GM21786 (cell line): ENCODE results near the gene SLC25A22.

Source experiments
- ATAC-seq: cut with Tn5 transposase; IDR thresholded peaks from one replicate; pipeline ENCODE4 v1.9.1; 2021; ENCODE audit not compliant: unreplicated experiment

SLC25A22 gene

DNA sequence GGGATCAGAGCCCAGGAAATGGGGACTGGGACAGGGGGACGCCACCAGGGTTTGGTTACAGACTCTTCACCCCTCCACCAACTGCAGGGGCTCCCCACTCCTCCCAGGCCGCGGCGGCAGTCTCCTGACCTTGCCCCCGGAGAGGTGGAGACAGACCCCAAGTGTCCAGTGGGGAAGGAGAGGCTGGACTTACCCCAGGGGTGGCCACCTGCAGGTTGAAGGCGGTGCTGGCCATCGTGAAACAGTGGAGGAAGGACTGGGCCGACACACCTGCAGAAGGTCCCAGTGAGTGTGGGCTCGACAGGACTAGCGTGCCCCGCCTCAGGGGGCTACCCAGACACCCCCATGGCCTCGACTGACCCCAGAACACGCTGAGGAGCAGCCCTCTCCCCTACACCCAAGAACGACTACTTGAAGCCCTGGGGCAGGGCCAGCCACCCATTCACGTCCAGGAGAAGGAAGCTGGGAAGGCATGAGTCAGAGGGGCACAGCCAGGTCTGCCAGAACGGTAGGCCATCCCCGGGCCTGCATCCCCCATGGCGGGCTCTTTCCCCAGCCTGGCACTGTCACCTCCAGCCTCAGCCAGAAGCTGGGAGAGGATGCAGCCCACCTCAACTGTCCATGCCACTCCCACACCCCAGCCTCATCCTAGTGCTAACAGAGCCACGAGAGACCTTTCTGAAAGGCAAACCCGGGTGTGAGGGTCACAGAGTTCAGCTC, 23.0 kb downstream of the SLC25A22 start:
- ATAC-seq, result no peak

DNA sequence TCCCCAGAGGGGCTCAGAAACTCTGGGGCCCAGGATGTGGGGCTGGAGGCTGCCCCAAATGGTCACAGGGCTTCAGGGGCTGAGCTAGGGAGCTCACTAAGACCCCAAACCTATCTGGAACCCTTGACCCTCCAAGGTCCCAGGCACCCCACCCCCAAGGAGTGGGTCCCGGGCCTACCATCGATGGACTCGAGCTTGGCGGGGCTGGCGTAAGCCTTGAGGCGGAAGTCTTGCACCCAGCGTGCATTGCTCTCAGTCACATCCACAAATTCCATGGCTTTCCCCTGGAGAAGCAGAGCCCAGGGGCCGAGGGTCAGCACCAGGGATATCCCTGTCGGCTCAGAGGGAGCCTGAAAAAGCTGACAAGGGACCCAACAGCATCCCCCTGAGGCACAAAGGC, 24.3 kb downstream of the SLC25A22 start:
- no peak for ATAC-seq

DNA sequence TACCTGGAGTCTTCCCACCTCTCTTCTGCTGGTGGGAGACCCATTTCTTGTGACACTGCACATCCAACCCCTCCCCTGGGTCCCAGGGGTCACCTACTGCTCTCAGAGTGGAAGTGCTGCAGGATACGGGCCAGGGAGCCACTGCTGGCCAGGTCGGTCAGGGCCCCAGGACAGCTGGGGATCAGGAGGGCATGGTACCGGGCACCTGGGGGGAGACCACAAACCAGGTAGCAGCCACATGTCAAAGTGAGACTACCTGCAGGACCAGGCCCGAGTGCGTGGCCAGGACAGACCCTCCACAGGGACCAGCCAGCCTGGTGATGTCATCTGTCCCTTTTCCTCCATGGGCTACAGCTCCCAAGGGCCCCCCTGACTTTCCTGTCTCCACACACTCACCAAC, 24.7 kb downstream of the SLC25A22 start:
- no peak for ATAC-seq

DNA sequence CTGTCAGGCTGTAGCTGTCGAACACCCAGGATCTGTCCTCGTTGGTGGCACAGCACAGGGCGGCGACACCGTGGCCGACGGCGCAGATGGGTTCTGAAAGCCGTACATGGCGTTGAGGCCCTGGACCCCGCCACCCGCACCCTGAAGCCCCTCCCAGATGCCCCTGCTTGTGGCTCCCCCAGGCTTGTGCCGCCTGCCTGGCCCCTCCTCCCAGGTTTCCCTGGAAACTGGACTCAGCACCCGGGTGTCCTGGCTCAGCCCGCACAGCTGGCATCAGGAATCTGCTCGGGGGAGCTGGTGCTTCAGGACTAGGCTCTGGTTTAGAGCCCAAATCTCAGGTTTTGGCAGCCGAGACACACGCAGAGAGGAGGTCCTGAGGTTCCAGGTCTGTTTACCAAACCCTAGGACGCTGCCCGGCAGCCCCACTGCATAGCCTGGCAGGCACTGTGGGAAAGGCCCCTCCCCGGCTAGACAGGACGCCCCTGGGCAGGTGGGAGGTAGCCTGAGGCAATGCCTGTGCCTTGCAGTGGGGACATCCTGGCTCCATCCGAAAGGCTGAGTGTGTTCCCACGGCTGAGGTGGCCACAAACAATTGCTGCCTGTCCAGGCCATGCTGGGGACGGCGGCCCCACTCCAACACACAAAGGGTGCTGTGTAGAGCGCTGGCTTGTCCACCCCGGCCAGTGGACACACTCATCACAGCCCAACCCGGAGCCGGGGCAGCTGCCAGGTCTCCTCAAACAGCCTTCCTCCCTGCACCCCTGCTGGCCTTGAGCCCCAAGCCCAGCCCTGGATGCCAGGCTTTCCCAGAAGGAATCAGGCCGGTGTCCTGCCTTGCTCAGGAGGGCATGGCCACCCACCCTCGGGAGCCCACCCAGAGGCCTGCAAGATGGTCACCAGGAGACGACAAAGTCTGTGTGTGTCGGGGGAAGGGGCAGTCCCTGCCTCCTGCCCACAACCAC, 25.4 kb downstream of the SLC25A22 start:
- ATAC-seq, result no peak

DNA sequence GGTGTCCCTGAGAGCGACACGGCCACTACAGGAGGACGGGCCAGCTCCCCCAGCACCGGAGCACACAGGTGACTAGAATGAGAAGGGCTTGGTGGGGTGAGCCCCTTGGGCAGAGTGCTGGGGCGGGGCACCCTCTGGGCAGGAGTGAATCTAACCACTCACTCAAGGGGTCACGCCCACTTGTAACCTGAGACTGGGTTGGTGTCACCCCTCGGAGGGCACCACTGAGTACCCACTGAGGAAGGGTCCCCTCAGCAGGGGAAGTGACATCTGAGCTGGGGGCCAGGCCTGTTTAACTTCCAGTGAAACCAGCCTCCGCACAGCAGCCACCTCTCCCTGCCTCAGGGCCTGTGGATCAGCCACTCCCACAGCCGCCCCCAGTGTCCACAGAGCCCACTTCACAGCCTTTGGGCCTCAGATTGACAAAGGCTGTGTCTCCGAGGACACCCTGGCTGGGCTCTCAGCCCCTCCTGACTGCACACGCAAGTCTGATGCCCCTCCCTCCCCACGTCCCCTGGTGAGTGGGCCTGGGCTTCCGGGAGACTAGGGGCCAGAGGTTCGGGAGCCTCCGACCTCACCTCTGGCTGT, 26.4 kb downstream of the SLC25A22 start:
- no peak for ATAC-seq

GRCh38 chr11:770642-771616, 27.2 kb downstream of the SLC25A22 start:
- no peak for ATAC-seq

DNA sequence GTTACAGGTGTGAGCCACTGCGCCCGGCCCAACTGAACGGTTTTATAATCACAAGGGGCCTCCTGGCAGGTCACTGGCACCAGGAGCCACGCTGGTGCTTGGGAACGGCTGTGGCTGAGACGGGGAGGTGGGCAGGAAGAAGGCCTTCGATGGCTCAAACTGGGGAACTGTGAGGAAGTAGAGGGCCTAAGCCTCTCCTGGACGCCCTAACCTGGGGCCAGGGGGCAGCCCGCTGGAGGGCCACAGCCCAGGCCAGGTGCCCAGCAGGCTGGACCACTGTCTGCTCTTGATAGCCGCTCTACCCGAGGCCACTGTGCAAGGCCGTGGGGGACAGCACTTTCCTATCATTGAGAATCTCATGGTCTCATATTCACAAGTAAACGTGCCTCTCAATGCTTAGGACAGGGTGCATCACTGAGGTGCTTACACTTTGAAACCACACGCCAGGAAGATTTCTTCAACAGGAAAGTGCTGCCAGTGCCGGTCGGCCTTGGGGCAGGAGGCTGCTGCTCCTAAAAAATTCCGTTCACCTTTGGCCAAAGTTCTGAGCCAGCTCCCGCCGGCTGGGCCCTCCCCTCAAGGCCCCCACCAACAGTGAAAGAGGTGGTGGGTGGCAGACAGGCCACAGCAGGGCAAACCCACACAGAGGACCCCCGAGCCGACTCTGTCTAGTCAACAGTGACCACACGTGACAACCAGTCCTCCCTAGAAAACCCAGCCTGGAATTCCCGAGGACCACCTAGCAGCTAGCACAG, 28.0 kb downstream of the SLC25A22 start:
- no peak for ATAC-seq

- ATAC-seq, result no peak
Measured at GRCh38 chr11:767238-767637, 30.8 kb downstream of the SLC25A22 start.

- no peak for ATAC-seq
Measured at GRCh38 chr11:766936-767210, 31.2 kb downstream of the SLC25A22 start.

DNA sequence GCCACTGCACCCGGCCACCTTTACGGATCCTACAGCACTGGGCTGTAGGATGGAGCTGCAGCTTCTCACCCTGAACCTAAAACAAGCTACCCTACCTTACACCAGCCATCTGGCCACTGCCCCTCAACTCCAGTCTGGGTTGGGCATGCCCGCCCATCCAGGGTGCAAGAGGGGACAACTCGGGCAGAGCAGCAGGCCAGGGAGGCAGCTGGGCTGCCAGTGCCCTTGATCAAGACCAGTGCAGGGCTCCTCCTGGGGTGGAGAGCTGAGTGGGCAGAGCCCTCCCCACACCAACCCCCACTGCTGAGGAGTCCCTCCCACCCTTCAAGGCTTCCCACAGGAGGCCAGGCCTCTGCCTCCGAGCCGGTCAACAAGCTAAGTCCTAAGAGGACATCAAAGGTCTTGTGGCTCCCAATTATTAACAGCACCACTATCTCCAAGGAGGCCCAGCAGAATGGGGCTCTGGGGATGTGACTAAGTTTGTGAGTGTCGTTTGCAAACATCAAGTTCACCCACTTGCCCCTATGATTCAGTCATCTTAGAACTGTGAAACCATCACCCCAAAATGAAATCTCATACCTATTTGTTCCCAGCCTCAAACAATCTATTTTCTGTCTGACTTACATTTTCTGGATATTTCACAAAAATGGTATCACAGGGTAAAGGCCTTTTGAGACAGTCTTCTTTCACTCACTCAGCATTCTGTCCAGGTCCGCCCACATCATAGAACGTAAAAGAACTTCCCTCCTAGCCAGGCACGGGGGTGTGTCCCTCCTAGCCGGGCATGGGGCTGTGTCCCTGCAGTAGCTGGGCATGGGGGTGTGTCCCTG, 31.8 kb downstream of the SLC25A22 start:
- no peak for ATAC-seq

GRCh38 chr11:765802-766091, 32.3 kb downstream of the SLC25A22 start:
- ATAC-seq, result no peak

DNA sequence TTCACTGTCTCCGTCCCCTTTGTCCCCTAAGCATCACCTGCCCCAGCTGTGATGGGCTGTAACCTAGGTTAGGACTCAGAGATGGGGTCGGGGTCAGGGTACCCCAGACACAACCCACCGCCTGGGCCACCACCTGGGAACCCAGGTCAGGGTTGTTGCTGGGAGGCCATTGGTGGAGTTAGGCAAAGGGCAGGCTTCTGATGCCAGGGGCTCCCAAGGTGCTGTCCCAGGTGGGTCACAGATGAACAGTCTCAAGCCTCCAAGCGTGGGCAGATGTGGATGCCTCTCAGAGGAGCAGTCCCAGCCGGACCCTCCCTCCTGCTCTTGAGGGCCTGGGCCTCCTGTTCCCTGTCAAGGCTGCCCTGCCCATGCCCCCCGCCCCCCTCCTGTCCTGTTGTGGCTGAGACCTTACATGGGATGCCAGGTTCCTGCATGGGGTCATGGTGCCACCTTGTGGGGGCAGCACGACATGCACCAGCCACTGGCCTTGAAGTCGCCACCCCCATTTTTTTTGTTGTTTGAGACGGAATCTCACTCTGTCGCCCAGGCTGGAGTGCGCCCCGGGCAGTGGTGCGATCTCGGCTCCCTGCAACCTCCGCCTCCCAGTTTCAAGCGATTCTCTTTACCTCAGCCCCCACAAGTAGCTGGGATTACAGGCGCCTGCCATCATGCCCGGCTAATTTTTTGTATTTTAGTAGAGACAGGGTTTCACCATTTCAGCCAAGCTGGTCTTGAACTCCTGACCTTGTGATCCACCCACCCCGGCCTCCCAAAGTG, 32.9 kb downstream of the SLC25A22 start:
- no peak for ATAC-seq

DNA sequence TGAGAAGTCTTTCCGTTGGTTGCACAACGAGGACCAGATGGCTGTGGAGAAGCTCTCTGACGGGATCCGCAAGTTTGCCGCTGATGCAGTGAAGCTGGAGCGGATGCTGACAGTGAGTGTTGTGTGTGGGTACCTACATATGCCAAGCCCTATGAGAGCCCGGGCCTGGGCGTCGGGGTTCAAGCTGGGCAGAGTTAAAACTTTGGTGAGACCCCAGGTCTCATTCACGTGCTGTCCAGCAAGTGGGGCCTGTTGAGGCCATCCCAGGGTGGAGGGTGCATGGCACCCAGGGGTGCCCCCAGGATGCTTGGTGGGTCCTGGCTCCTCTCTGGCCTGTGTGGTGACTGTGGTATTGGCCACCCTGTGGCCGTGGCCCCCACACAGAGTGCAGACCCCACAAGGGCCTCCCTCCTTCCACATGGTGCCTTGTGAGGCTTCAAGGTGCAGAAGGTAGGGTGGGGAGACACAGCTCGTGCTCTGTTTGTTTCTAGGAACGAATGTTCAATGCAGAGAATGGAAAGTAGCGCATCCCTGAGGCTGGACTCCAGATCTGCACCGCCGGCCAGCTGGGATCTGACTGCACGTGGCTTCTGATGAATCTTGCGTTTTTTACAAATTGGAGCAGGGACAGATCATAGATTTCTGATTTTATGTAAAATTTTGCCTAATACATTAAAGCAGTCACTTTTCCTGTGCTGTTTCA, 33.6 kb downstream of the SLC25A22 start:
- no peak for ATAC-seq

GRCh38 chr11:763549-764321, 34.3 kb downstream of the SLC25A22 start:
- ATAC-seq, result no peak

- no peak for ATAC-seq
Measured at GRCh38 chr11:763073-763463, 35.0 kb downstream of the SLC25A22 start.

DNA sequence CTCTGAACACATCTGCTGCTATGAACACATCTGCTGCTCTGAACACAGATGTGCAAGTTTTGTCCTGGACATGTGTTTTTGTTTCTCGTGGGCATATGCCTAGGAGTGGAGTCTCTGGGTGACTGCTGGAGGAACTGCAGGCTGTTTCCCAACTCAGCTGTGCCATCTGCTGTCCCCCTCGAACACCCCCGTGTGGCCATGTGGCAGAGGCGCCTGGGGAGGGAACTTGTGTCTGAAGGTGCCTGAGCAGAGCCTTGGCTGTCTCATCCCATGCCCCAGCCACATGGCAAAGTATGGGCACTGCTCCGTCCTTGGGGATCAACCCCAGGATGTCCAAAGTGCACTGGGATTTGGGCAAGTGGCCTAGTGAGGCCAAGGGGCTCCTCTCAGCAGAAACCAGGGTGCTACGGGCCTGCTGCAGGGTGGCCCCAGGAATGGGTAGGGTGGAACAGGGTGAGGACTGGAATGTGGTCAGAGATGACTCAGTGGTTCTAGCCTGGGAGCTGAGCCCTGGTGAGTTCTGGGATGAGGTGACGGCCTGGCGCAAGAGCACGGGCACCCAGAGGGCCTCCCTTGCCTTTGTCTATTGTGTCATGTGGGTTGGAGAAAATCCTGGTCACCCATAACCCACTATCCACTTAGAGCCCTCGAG, 35.5 kb downstream of the SLC25A22 start:
- ATAC-seq, result no peak

GRCh38 chr11:761526-762108, 36.5 kb downstream of the SLC25A22 start:
- no peak for ATAC-seq
